ENCODE data around the gene ZNF267.
"Not testable (repeated sequence)": the region's sequence is repeated elsewhere in the genome, so short reads cannot be mapped to it uniquely, and the experiment has no call there.

The ZNF267 gene
- long read RNA-seq, full-length matches to known transcripts, result 167 of 175 reads
- long read RNA-seq, partial matches to known transcripts, result 0 of 175 reads
- long read RNA-seq, other reads (novel, unspliced or antisense), result 8 of 175 reads

- Histone ChIP-seq H3K4me3 (replicated peaks; ENCODE audit: insufficient read depth, low read length) (peak within 1 kb of the TSS; percentile 88), H3K27ac (replicated peaks) (peak within 1 kb of the TSS; percentile 94), H3K27me3 (ENCODE audit: insufficient read depth, poor library complexity, severe bottlenecking) (no peaks in the 10 kb centered on the region)
- peak; percentile 87 to 94 for DNase-seq (ENCODE audit: low read depth in 1 of 2, low spot score in 1 of 2)
- TF ChIP-seq SPI1 (IDR thresholded peaks at IDR 0.05; ENCODE audit: borderline replicate concordance, low read depth) (no peak), REST (IDR thresholded peaks at IDR 0.05; ENCODE audit: insufficient replicate concordance, low read depth) (peak; percentile 37), POLR2AphosphoS5 (IDR thresholded peaks at IDR 0.05; ENCODE audit: low read depth) (peak; percentile 71; the same call in 1 of the 2 replicates)
Observed at GRCh38 chr16:31873556-31874365, at the start of gene ZNF267. TSS of gene ZNF267 (plus strand) at chr16:31873807. CDS start at chr16:31873967, 160 bp downstream.

GRCh38 chr16:31833047-31833446 is 40.6 kb upstream of the ZNF267 start:
- Histone ChIP-seq H3K27ac (replicated peaks) (no peak overlapping the region), H3K27me3 (ENCODE audit: insufficient read depth, poor library complexity, severe bottlenecking) (no peaks in the 10 kb centered on the region), H3K4me3 (replicated peaks; ENCODE audit: insufficient read depth, low read length) (no peak overlapping the region)
- no peak for DNase-seq (ENCODE audit: low read depth in 1 of 2, low spot score in 1 of 2)
- no peak for TF ChIP-seq POLR2AphosphoS5 (IDR thresholded peaks at IDR 0.05; ENCODE audit: low read depth)
- peak; percentile 50; the same call in 1 of the 2 replicates for TF ChIP-seq SPI1 (IDR thresholded peaks at IDR 0.05; ENCODE audit: borderline replicate concordance, low read depth)

GRCh38 chr16:31836396-31836795 is 37.2 kb upstream of the ZNF267 start:
- H3K27ac ChIP-seq (replicated peaks); H3K4me3 ChIP-seq (replicated peaks; ENCODE audit: insufficient read depth, low read length); H3K27me3 ChIP-seq (ENCODE audit: insufficient read depth, poor library complexity, severe bottlenecking); DNase-seq (ENCODE audit: low read depth in 1 of 2, low spot score in 1 of 2): not testable (repeated sequence)

GRCh38 chr16:31842864-31843263 is 30.7 kb upstream of the ZNF267 start:
- H3K27ac ChIP-seq (replicated peaks), result no peak overlapping the region
- DNase-seq (ENCODE audit: low read depth in 1 of 2, low spot score in 1 of 2), result no peak
- TF ChIP-seq REST (IDR thresholded peaks at IDR 0.05; ENCODE audit: insufficient replicate concordance, low read depth), result no peak
- no peak for TF ChIP-seq POLR2AphosphoS5 (IDR thresholded peaks at IDR 0.05; ENCODE audit: low read depth)
- no peak for TF ChIP-seq SPI1 (IDR thresholded peaks at IDR 0.05; ENCODE audit: borderline replicate concordance, low read depth)
- TF ChIP-seq GABPA (IDR thresholded peaks at IDR 0.05; ENCODE audit: low read depth), result no peak
- no peak for TF ChIP-seq CTCF (IDR thresholded peaks at IDR 0.05; ENCODE audit: insufficient read depth, low read length)
- H3K4me3 ChIP-seq (replicated peaks; ENCODE audit: insufficient read depth, low read length), result no peak overlapping the region
- no peaks in the 10 kb centered on the region for H3K27me3 ChIP-seq (ENCODE audit: insufficient read depth, poor library complexity, severe bottlenecking)

GRCh38 chr16:31848572-31848971 is 25.0 kb upstream of the ZNF267 start:
- not testable (repeated sequence) for H3K27me3 ChIP-seq (ENCODE audit: insufficient read depth, poor library complexity, severe bottlenecking); H3K27ac ChIP-seq (replicated peaks); H3K4me3 ChIP-seq (replicated peaks; ENCODE audit: insufficient read depth, low read length); DNase-seq (ENCODE audit: low read depth in 1 of 2, low spot score in 1 of 2)
